GM21447 (cell line): ENCODE measurements around the gene ELL.

Experiments used
- ATAC-seq: cut with Tn5 transposase; IDR thresholded peaks from one replicate; pipeline ENCODE4 v1.9.1; 2021; ENCODE audit not compliant: unreplicated experiment

ELL gene

GRCh38 chr19:18435842-18436670 lies 85.8 kb downstream of the ELL start:
- ATAC-seq, result no peak

GRCh38 chr19:18435178-18435841 lies 86.6 kb downstream of the ELL start:
- ATAC-seq, result no peak

- ATAC-seq, result no peak
These were observed 87.3 kb downstream of the ELL start for GRCh38 chr19:18434411-18435175.

- ATAC-seq, result no peak
These were observed 88.0 kb downstream of the ELL start for GRCh38 chr19:18433735-18434398.

GRCh38 chr19:18433015-18433691 lies 88.7 kb downstream of the ELL start:
- ATAC-seq, result no peak

GRCh38 chr19:18432275-18433014 lies 89.4 kb downstream of the ELL start:
- ATAC-seq, result no peak

- ATAC-seq, result no peak
These were observed 90.3 kb downstream of the ELL start for GRCh38 chr19:18431351-18432197.

GRCh38 chr19:18430417-18431144 lies 91.3 kb downstream of the ELL start:
- ATAC-seq, result no peak

GRCh38 chr19:18429717-18430416 lies 92.0 kb downstream of the ELL start:
- no peak for ATAC-seq

- ATAC-seq, result peak; percentile 52
These were observed 92.8 kb downstream of the ELL start for GRCh38 chr19:18428787-18429674.

- ATAC-seq, result no peak
These were observed 93.6 kb downstream of the ELL start for GRCh38 chr19:18428173-18428786.

GRCh38 chr19:18427743-18428113 lies 94.1 kb downstream of the ELL start:
- ATAC-seq, result no peak

GRCh38 chr19:18427080-18427742 lies 94.7 kb downstream of the ELL start:
- ATAC-seq, result no peak

GRCh38 chr19:18426416-18426767 lies 95.5 kb downstream of the ELL start:
- ATAC-seq, result no peak

- no peak for ATAC-seq
These were observed 96.1 kb downstream of the ELL start for GRCh38 chr19:18425515-18426415.
